Right ventricle myocardium inferior (tissue), 1 donor: Measurements from ENCODE around the gene RELA. TPM values are rescaled to one million over a fixed set of nuclear protein-coding genes. Genes with fewer than 3 reads are reported as not detected.

Experiments
- ATAC-seq: fragments of 200-7000 bp; cut with Tn5 transposase; one replicate; pipeline ENCODE4 v1.9.1; 2020; ENCODE audit warnings: mild to moderate bottlenecking, moderate library complexity
- DNase-seq: peaks from one replicate; pipeline ENCODE4 v3.0.0; 2021; ENCODE audit errors: missing footprints
- intact Hi-C: fragments of 100-400 bp; cut with DNase I; formaldehyde crosslinking; loops from one replicate; pipeline ENCODE4 v1.11.0; 2022
- microRNA-seq: library from miRNA; unstranded; fragments of <30 nt; microRNA quantifications from one replicate; pipeline ENCODE4 v1.2.0, GENCODE V29; 2020
- total RNA-seq: library from RNA; stranded (reverse); fragmentation: NEBNext Ultra II Directional; extraction: Animal tissue kit (Norgen Biotek cat#: 25700); gene quantifications from one replicate; pipeline ENCODE4 v1.2.1, GENCODE V29; 2021
- donor health status: DM: no; HTN: yes; CAD: no; lungs with severe emphysema.

Gene RELA
- total RNA-seq, 1 donor from 2014 or later, result 36.7 TPM

- no peak for ATAC-seq
- DNase-seq, result no peak
- intact Hi-C loops, result no loop called here
Observed at GRCh38 chr11:65609665-65610064, 53.1 kb downstream of the RELA start.

GRCh38 chr11:65609229-65609628 lies 53.5 kb downstream of the RELA start:
- ATAC-seq (no peak), DNase-seq (no peak)
- intact Hi-C loops, result no loop called here

GRCh38 chr11:65607614-65608426 lies 54.9 kb downstream of the RELA start:
- ATAC-seq, result no peak
- no peak for DNase-seq
- intact Hi-C loops, result no loop called here

GRCh38 chr11:65606876-65607613 lies 55.7 kb downstream of the RELA start:
- ATAC-seq, result peak; percentile 98
- intact Hi-C loops, result no loop called here
- DNase-seq, result peak; percentile 95

- no peak for ATAC-seq
- intact Hi-C loops, result no loop called here
- peak; percentile 50 for DNase-seq
Observed at GRCh38 chr11:65604258-65604657, 58.5 kb downstream of the RELA start.

Small RNA genes lying within 50 kb of the gene (microRNA-seq; reads per million reads assigned to microRNA genes)
- gene MIR4489 (not detected), gene MIR4690 (not detected)

Other genes starting within 250 kb of the RELA start
- gene NEAT1, start 240.1 kb downstream of the RELA start, total RNA-seq, result 457 TPM
- gene MALAT1, start 163.9 kb downstream of the RELA start, total RNA-seq, result 5,781 TPM
- gene SCYL1, start 137.8 kb downstream of the RELA start, total RNA-seq, result 55.6 TPM
- 72.3 TPM for gene LTBP3, start 104.6 kb downstream of the RELA start, total RNA-seq
- 23.3 TPM for gene ZNRD2, start 92.4 kb downstream of the RELA start, total RNA-seq
- gene FAM89B, start 90.4 kb downstream of the RELA start, total RNA-seq, result 45.1 TPM
- 61.0 TPM for gene EHBP1L1, start 86.9 kb downstream of the RELA start, total RNA-seq
- 0.43 TPM for gene KCNK7, start 67.1 kb downstream of the RELA start, total RNA-seq
- 40.0 TPM for gene MAP3K11, start 48.7 kb downstream of the RELA start, total RNA-seq
- gene PCNX3, start 47.1 kb downstream of the RELA start, total RNA-seq, result 12.4 TPM
- 28.2 TPM for gene SIPA1, start 24.8 kb downstream of the RELA start, total RNA-seq
- gene KAT5, start 49.3 kb upstream of the RELA start, total RNA-seq, result 44.6 TPM
- gene RNASEH2C, start 57.9 kb upstream of the RELA start, total RNA-seq, result 52.3 TPM
- 6.1 TPM for gene AP5B1, start 118.1 kb upstream of the RELA start, total RNA-seq
- not detected for gene OVOL1, start 124.1 kb upstream of the RELA start, total RNA-seq
- not detected for gene SNX32, start 171.0 kb upstream of the RELA start, total RNA-seq
- 386 TPM for gene CFL1, start 195.3 kb upstream of the RELA start, total RNA-seq
- gene MUS81, start 197.5 kb upstream of the RELA start, total RNA-seq, result 35.5 TPM
- 83.1 TPM for gene EFEMP2, start 209.9 kb upstream of the RELA start, total RNA-seq
- 1.1 TPM for gene CTSW, start 216.9 kb upstream of the RELA start, total RNA-seq
- gene FIBP, start 225.6 kb upstream of the RELA start, total RNA-seq, result 44.7 TPM
- gene CCDC85B, start 227.8 kb upstream of the RELA start, total RNA-seq, result 29.6 TPM
- 0.27 TPM for gene FOSL1, start 237.5 kb upstream of the RELA start, total RNA-seq